ENCODE results near the gene MACROD2. TPM values are rescaled to one million over a fixed set of nuclear protein-coding genes. Genes with fewer than 3 reads are reported as not detected.

Gene MACROD2
- total and polyA plus RNA-seq, 11 donors = 0.54 to 5.4 (median 2.4) TPM

- no peaks in the 10 kb centered on the region for H3K27me3 ChIP-seq
- no peak overlapping the region for H3K4me3 ChIP-seq
- H3K9me3 ChIP-seq = no peaks in the 10 kb centered on the region
- DNase-seq (no peak), ATAC-seq (no peak)
- no peak for TF ChIP-seq POLR2A (IDR thresholded peaks at IDR 0.05)
- no peak for TF ChIP-seq CTCF (IDR thresholded peaks at IDR 0.05)
- no peaks in the 10 kb centered on the region for H3K36me3 ChIP-seq
- intact Hi-C loops (cut with DNase I) = no loop called here
- no peaks in the 10 kb centered on the region for H3K4me1 ChIP-seq
- no peak overlapping the region for H3K27ac ChIP-seq
Observed at GRCh38 chr20:14741616-14742015, 746.3 kb downstream of the MACROD2 start.

- Histone ChIP-seq H3K36me3 (no peaks in the 10 kb centered on the region), H3K9me3 (no peaks in the 10 kb centered on the region), H3K4me1 (no peaks in the 10 kb centered on the region), H3K27ac (no peak overlapping the region), H3K27me3 (no peaks in the 10 kb centered on the region), H3K4me3 (no peak overlapping the region)
- DNase-seq (no peak), ATAC-seq (no peak)
- TF ChIP-seq CTCF (IDR thresholded peaks at IDR 0.05) = no peak
- WGBS, 4 donors = 43 to 57% (median 55%) methylated on average over 3 of the region's 3 CpGs
- intact Hi-C loops (cut with DNase I) = no loop called here
Observed at GRCh38 chr20:14744723-14745122, 749.4 kb downstream of the MACROD2 start.

- TF ChIP-seq CTCF (IDR thresholded peaks at IDR 0.05) = no peak
- TF ChIP-seq POLR2A (IDR thresholded peaks at IDR 0.05) = no peak
- DNase-seq (no peak), ATAC-seq (no peak)
- Histone ChIP-seq H3K27me3 (no peaks in the 10 kb centered on the region), H3K9me3 (no peaks in the 10 kb centered on the region), H3K27ac (no peak overlapping the region), H3K36me3 (no peaks in the 10 kb centered on the region), H3K4me1 (no peaks in the 10 kb centered on the region), H3K4me3 (no peak overlapping the region)
- intact Hi-C loops (cut with DNase I) = no loop called here
- 62 to 70% (median 69%) methylated on average over 2 of the region's 2 CpGs for WGBS, 4 donors
Observed at GRCh38 chr20:14745830-14746229, 750.5 kb downstream of the MACROD2 start.

- ATAC-seq = no peak
- intact Hi-C loops (cut with DNase I) = no loop called here
- 81 to 95% (median 89%) methylated on average over 1 of the region's 1 CpG for WGBS, 4 donors
Observed at GRCh38 chr20:14751191-14751590, 755.9 kb downstream of the MACROD2 start.

More at GRCh38 chr20:14751191-14751590, 755.9 kb downstream of the MACROD2 start:
- Histone ChIP-seq H3K27me3 (no peaks in the 10 kb centered on the region), H3K36me3 (no peaks in the 10 kb centered on the region), H3K27ac (no peak overlapping the region), H3K4me3 (no peak overlapping the region), H3K9me3 (no peaks in the 10 kb centered on the region), H3K4me1 (no peaks in the 10 kb centered on the region)
- no peak for TF ChIP-seq CTCF (IDR thresholded peaks at IDR 0.05)
- no peak for TF ChIP-seq POLR2A (IDR thresholded peaks at IDR 0.05)
- DNase-seq = no peak
